Caco-2 (cell line): ENCODE measurements around the gene TAF15. TPM values are rescaled to one million over a fixed set of nuclear protein-coding genes. Genes with fewer than 3 reads are reported as not detected.

Source experiments
- Bru-seq: library from RNA; stranded (reverse); fragments of 400-500 nt; gene quantifications from one replicate; lab custom pipeline; 2021; lab: Mats Ljungman, UMichigan
- BruChase-seq, 2 experiments: library from RNA; stranded (reverse); fragments of 400-500 nt; gene quantifications; one replicate each; lab custom pipeline; 2021; lab: Mats Ljungman, UMichigan
- BruUV-seq: library from RNA; stranded (reverse); fragments of 400-500 nt; replicated peaks from 2 replicates; lab custom pipeline; 2021; lab: Mats Ljungman, UMichigan
- CTCF ChIA-PET: fragments of 300-600 bp; sonication (Branson Sonifier 250); formaldehyde crosslinking; loops from one replicate; lab custom pipeline; 2022; ENCODE audit warnings: antibody characterized with exemption; lab: Charles Lee
- POLR2A ChIA-PET: fragments of 300-600 bp; sonication (Branson Sonifier 250); formaldehyde crosslinking; loops from one replicate; lab custom pipeline; 2022; ENCODE audit warnings: antibody characterized with exemption; lab: Charles Lee
- DNase-seq, 2 experiments: peaks; one replicate each; pipeline versions ENCODE4 v3.0.0 to v3.0.0-alpha.2; 2020 to 2022
- H3K27me3 ChIP-seq: replicated peaks from 2 replicates; pipeline ENCODE4 v1.6.0; 2011; ENCODE audit warnings: low read length; ENCODE audit not compliant: control insufficient read depth, insufficient read depth
- H3K36me3 ChIP-seq: 2 replicates; pipeline ENCODE4 v1.5.1; 2011; ENCODE audit warnings: low read length; ENCODE audit not compliant: control insufficient read depth, insufficient read depth
- H3K4me1 ChIP-seq: fragments of 250-450 bp; sonication (Bioruptor Pico); 2 replicates; pipeline ENCODE4 v1.5.1; 2020; ENCODE audit warnings: mild to moderate bottlenecking
- H3K4me3 ChIP-seq: 2 replicates; pipeline ENCODE4 v1.5.1; 2011; ENCODE audit warnings: low read depth, mild to moderate bottlenecking, control low read depth, low read length
- H3K9me3 ChIP-seq: fragments of 250-450 bp; sonication (Bioruptor Pico); 2 replicates; pipeline ENCODE4 v1.5.1; 2020; ENCODE audit warnings: mild to moderate bottlenecking, moderate library complexity
- H3K27ac Mint-ChIP-seq: one replicate; pipeline ENCODE4 v1.8.0; 2022; ENCODE audit warnings: mixed read lengths; ENCODE audit not compliant: unreplicated experiment
- H3K27me3 Mint-ChIP-seq: one replicate; pipeline ENCODE4 v1.8.0; 2022; ENCODE audit warnings: mixed read lengths; ENCODE audit not compliant: insufficient read depth, unreplicated experiment
- H3K36me3 Mint-ChIP-seq: one replicate; pipeline ENCODE4 v1.8.0; 2022; ENCODE audit warnings: mild to moderate bottlenecking, mixed read lengths; ENCODE audit not compliant: insufficient read depth, unreplicated experiment
- H3K4me1 Mint-ChIP-seq: one replicate; pipeline ENCODE4 v1.8.0; 2022; ENCODE audit warnings: low read depth, mixed read lengths; ENCODE audit not compliant: unreplicated experiment
- H3K4me3 Mint-ChIP-seq: one replicate; pipeline ENCODE4 v1.8.0; 2022; ENCODE audit warnings: mild to moderate bottlenecking, moderate library complexity, mixed read lengths; ENCODE audit not compliant: unreplicated experiment
- H3K9me3 Mint-ChIP-seq: one replicate; pipeline ENCODE4 v1.8.0; 2022; ENCODE audit warnings: mixed read lengths; ENCODE audit not compliant: unreplicated experiment
- intact Hi-C: fragments of 100-400 bp; cut with micrococcal nuclease; formaldehyde crosslinking; loops from one replicate; pipeline ENCODE4 v1.10.0; 2022; ENCODE audit not compliant: unreplicated experiment
- long read RNA-seq: library from polyadenylated mRNA; stranded (forward); transcript quantifications from one replicate; pipeline ENCODE4 v2.0.0, GENCODE V29; 2022
- total RNA-seq: library from RNA; stranded (reverse); gene quantifications from 2 replicates; pipeline ENCODE4 v1.2.3, GENCODE V29; 2022
- TF ChIP-seq, protein P1 (sequence below), 2 experiments: fragments of 200-600 bp in 1 of 2; IDR thresholded peaks; 1 replicate in 1 of 2; 2 replicates in 1 of 2; pipeline versions ENCODE4 v1.5.1 to v1.8.0; 2011 to 2022; ENCODE audit warnings: antibody characterized with exemption in 1 of 2, control low read depth in 1 of 2, inconsistent platforms in 1 of 2, low read depth in 1 of 2, low read length in 1 of 2, mild to moderate bottlenecking in 1 of 2, moderate library complexity in 1 of 2; ENCODE audit not compliant: insufficient read depth in 1 of 2, severe bottlenecking in 1 of 2, unreplicated experiment in 1 of 2

Gene TAF15
- total RNA-seq (335 and 350 TPM in 2 replicates), Bru-seq, nascent RNA (percentile 98 among the genes with signal in this experiment), BruChase-seq, experiment 1, labeled RNA remaining after a 2-hour chase (percentile 98 among the genes with signal in this experiment), BruChase-seq, experiment 2, labeled RNA remaining after a 6-hour chase (percentile 97 among the genes with signal in this experiment)
- long read RNA-seq, transcript TAF15-209 (1 exons, 2,103 nt): major isoform, 5 of 32 reads
- long read RNA-seq, partial matches to known transcripts: 0 of 32 reads
- long read RNA-seq, other reads (novel, unspliced or antisense): 26 of 32 reads

DNA sequence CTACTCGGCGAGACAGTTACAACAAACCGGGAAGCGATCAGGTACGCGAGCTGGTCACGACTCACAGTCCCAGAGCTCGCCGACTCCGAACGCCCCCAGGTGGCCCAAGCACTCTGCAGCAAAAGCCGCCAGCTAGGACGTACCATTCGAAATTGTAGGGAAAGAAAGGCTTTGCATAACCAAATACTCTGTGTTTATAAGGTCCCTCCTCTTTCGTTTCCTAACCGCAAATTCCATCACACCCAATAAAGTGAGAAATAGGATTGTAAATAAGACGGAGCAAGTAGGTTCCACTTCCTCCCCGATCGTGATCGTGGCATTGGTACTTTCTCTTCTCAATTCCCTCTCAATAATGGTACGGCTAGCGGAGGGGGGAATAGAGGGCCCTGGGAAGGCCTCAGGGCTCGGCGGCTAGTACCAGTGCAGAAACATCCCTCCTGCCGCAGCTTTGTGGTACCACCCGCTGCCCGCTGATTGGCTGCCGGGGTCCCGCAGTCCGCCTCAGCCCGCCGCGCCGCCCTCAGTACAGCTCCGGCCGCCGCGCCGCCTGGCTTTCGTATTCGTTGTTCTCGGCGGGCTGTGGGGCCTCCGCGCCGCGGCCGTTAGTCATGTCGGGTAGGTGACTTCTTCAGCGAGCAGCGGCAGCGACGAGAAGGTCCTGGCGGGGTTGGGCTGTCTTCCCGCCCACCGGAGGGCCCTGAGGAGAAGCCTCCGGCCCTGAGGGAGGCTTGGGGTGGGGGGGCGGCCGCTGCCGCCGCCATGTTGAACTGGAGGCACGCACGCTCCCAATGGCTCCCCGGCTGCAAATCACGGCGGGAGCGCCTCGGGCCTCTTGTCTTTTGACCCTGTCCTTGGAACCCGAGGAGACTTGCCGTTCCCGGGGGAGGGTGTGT is at the start of gene TAF15:
TAF15 (plus strand) TSS at position 523 of the 893 bp plus-strand sequence; CDS start at position 609, 86 bp downstream.
- Mint-ChIP-seq H3K36me3 (peaks cover 46% of the 10 kb centered on the region), H3K4me1 (peaks cover 16% of the 10 kb centered on the region), H3K9me3 (no peaks in the 10 kb centered on the region), H3K27me3 (no peaks in the 10 kb centered on the region), H3K27ac (peak within 1 kb of the TSS; percentile 99), H3K4me3 (peak within 1 kb of the TSS; percentile 92)
- DNase-seq: peak; percentile 99
- Histone ChIP-seq H3K4me3 (peak within 1 kb of the TSS; percentile 97), H3K9me3 (no peaks in the 10 kb centered on the region), H3K36me3 (no peaks in the 10 kb centered on the region), H3K27me3 (no peaks in the 10 kb centered on the region), H3K4me1 (peaks cover 12% of the 10 kb centered on the region; the same call in 1 of the 2 replicates)
- intact Hi-C loops: loop anchor here (1.0 to 2.0 kb wide), 2 partner anchors 45 to 222 kb away; partner anchors contain the start of gene AP2B1
- TF ChIP-seq, protein P1, sequence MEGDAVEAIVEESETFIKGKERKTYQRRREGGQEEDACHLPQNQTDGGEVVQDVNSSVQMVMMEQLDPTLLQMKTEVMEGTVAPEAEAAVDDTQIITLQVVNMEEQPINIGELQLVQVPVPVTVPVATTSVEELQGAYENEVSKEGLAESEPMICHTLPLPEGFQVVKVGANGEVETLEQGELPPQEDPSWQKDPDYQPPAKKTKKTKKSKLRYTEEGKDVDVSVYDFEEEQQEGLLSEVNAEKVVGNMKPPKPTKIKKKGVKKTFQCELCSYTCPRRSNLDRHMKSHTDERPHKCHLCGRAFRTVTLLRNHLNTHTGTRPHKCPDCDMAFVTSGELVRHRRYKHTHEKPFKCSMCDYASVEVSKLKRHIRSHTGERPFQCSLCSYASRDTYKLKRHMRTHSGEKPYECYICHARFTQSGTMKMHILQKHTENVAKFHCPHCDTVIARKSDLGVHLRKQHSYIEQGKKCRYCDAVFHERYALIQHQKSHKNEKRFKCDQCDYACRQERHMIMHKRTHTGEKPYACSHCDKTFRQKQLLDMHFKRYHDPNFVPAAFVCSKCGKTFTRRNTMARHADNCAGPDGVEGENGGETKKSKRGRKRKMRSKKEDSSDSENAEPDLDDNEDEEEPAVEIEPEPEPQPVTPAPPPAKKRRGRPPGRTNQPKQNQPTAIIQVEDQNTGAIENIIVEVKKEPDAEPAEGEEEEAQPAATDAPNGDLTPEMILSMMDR (IDR thresholded peaks at IDR 0.05; ENCODE audit: insufficient read depth in 1 of 2, low read depth in 1 of 2, low read length in 1 of 2, severe bottlenecking in 1 of 2, unreplicated experiment in 1 of 2): peak; percentile 69 to 95
- BruUV-seq: no TSS peak
- ChIA-PET CTCF (interaction anchor here (0.6 to 2.4 kb wide), 13 partner anchors 8 to 231 kb away, joined by 3 to 83 read pairs (median 4); partner anchors contain the start of genes PEX12 and RASL10B), POLR2A (interaction anchor here (0.5 to 2.5 kb wide), 15 partner anchors 8 to 792 kb away, joined by 3 to 44 read pairs (median 4); partner anchors contain the start of genes MMP28 and MRM1)

DNA sequence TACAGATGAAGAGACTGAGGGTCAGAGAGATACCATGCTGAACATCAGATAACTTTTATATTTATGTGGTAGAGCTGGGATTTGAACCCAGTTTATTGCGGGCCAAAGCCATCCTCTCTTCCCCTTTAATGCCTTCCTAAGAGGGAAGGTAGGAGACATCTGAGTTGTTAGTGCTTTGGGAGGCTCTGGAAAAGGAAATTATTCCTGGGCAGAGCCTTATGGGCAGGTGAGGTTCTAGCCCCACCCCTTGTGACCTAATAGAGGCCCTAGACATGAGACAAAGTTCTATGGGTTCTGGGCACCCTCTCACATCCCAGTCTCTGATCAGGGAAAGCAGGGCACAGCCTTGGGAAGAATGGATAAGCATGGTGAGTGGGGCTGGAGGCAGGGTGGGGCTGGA is 48.7 kb upstream of the TAF15 start, which contains the start of gene C17orf50:
C17orf50 (plus strand) TSS at position 301 of the 400 bp plus-strand sequence; CDS start at position 356, 55 bp downstream.
- CTCF ChIA-PET: interaction anchor here (0.6 kb wide), 1 partner anchor 205 kb away, joined by 4 read pairs; no protein-coding TSS in a partner anchor

More for the DNA sequence above, 48.7 kb upstream of the TAF15 start, which contains the start of gene C17orf50:
- Mint-ChIP-seq H3K4me1 (peaks cover 9% of the 10 kb centered on the region), H3K9me3 (peaks cover 6% of the 10 kb centered on the region), H3K27me3 (no peaks in the 10 kb centered on the region), H3K4me3 (peak within 1 kb of the TSS; percentile 4), H3K27ac (peak within 1 kb of the TSS; percentile 33), H3K36me3 (no peaks in the 10 kb centered on the region)
- intact Hi-C loops: no loop called here
- Histone ChIP-seq H3K27me3 (no peaks in the 10 kb centered on the region), H3K4me3 (no peak within 1 kb of the TSS), H3K4me1 (peaks cover 15% of the 10 kb centered on the region), H3K36me3 (no peaks in the 10 kb centered on the region), H3K9me3 (no peaks in the 10 kb centered on the region)
- no peak for DNase-seq
- POLR2A ChIA-PET: no interaction called here
- no TSS peak for BruUV-seq
- TF ChIP-seq, protein P1 (IDR thresholded peaks at IDR 0.05; ENCODE audit: insufficient read depth in 1 of 2, low read depth in 1 of 2, low read length in 1 of 2, severe bottlenecking in 1 of 2, unreplicated experiment in 1 of 2): no peak
